SK-N-SH treated with all-trans-retinoic acid at 6 μM for 48 hours (cell line): Measurements from ENCODE around the gene PRKAG2.

ENCODE experiments used
- BACH2 ChIP-seq: fragments of 250-450 bp; sonication (Bioruptor Pico); IDR thresholded peaks from 2 replicates; pipeline ENCODE4 v1.9.0; 2021; ENCODE audit warnings: mild to moderate bottlenecking, borderline replicate concordance
- CREB5 ChIP-seq: fragments of 250-450 bp; sonication (Bioruptor Pico); IDR thresholded peaks from 2 replicates; pipeline ENCODE4 v1.5.1; 2020; ENCODE audit warnings: low read depth, mild to moderate bottlenecking, moderate library complexity
- CSDC2 ChIP-seq: fragments of 250-450 bp; sonication (Bioruptor Pico); IDR thresholded peaks from 2 replicates; pipeline ENCODE4 v1.5.0; 2020; ENCODE audit warnings: mild to moderate bottlenecking, moderate library complexity
- ESRRG ChIP-seq: fragments of 250-450 bp; sonication (Bioruptor Pico); IDR thresholded peaks from 2 replicates; pipeline ENCODE4 v1.6.1; 2021; ENCODE audit warnings: mild to moderate bottlenecking
- GLIS3 ChIP-seq: fragments of 250-450 bp; sonication (Bioruptor Pico); IDR thresholded peaks from 2 replicates; pipeline ENCODE4 v1.5.0; 2020; ENCODE audit warnings: mild to moderate bottlenecking, moderate library complexity
- ISL1 ChIP-seq: fragments of 250-450 bp; sonication (Bioruptor Pico); IDR thresholded peaks from 2 replicates; pipeline ENCODE4 v2.1.2; 2022; ENCODE audit warnings: mild to moderate bottlenecking, moderate library complexity
- OSR1 ChIP-seq: fragments of 250-450 bp; sonication (Bioruptor Pico); IDR thresholded peaks from 2 replicates; pipeline ENCODE4 v1.8.0; 2022; ENCODE audit warnings: moderate library complexity, mild to moderate bottlenecking, inconsistent platforms
- PATZ1 ChIP-seq: fragments of 250-450 bp; sonication (Bioruptor Pico); IDR thresholded peaks from 2 replicates; pipeline ENCODE4 v1.8.0; 2020; ENCODE audit warnings: mild to moderate bottlenecking, moderate library complexity, borderline replicate concordance
- POU6F1 ChIP-seq: fragments of 250-450 bp; sonication (Bioruptor Pico); IDR thresholded peaks from 2 replicates; pipeline ENCODE4 v1.8.0; 2021; ENCODE audit warnings: low read depth, mild to moderate bottlenecking, moderate library complexity, borderline replicate concordance
- SNAI2 ChIP-seq: fragments of 250-450 bp; sonication (Bioruptor Pico); IDR thresholded peaks from 2 replicates; pipeline ENCODE4 v1.5.0; 2020; ENCODE audit warnings: mild to moderate bottlenecking, moderate library complexity
- TCF4 ChIP-seq: fragments of 250-450 bp; sonication (Bioruptor Pico); IDR thresholded peaks from 2 replicates; pipeline ENCODE4 v1.8.0; 2021; ENCODE audit warnings: mild to moderate bottlenecking, moderate library complexity, borderline replicate concordance
- ZFP30 ChIP-seq: fragments of 450-650 bp; formaldehyde crosslinking; IDR thresholded peaks from 2 replicates; pipeline ENCODE4 v1.5.0; 2022; ENCODE audit warnings: mild to moderate bottlenecking, moderate library complexity
- ZNF565 ChIP-seq: fragments of 450-650 bp; formaldehyde crosslinking; conservative IDR thresholded peaks from 2 replicates; pipeline ENCODE4 v1.5.0; 2020; ENCODE audit warnings: low read depth, mild to moderate bottlenecking, moderate library complexity

DNA sequence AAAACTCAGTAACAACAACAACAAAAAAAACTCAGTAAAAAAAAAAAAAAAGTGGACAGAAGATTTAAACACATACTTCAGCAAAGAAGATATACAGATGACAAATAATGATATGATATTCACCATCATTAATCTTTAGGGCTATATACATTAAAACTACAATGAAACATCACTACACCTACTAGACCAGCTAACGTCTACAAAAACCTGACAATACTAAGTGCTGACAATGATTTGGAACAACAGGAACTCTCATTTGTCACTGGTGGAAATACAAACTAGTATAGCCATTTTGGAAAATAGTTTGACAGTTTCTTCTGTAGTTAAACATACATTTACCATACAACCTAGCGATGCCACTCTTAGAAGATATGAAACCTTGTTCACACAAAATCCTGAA is 185.5 kb downstream of the PRKAG2 start:
- no peak for TF ChIP-seq SNAI2 (CRISPR knock-in tag)
- no peak for TF ChIP-seq ZNF565 (CRISPR knock-in tag)
- no peak for TF ChIP-seq PATZ1
- no peak for TF ChIP-seq TCF4
- no peak for TF ChIP-seq BACH2
- no peak for TF ChIP-seq ESRRG (CRISPR knock-in tag)
- no peak for TF ChIP-seq ISL1 (CRISPR knock-in tag)
- TF ChIP-seq GLIS3 (CRISPR knock-in tag): no peak
- no peak for TF ChIP-seq OSR1 (CRISPR knock-in tag)
- no peak for TF ChIP-seq ZFP30 (CRISPR knock-in tag)
- TF ChIP-seq POU6F1: no peak
- TF ChIP-seq CSDC2 (CRISPR knock-in tag): no peak
- TF ChIP-seq CREB5 (CRISPR knock-in tag): no peak
